AG04449 (cell line): ENCODE measurements around the gene ZSWIM1.
A peak's percentile ranks its signal among the peaks of the same experiment; 100 is the strongest.

Experiments used
- CTCF ChIA-PET: fragments of 350-600 bp; formaldehyde crosslinking; extraction: SDS; loops from one replicate; lab custom pipeline; 2021; ENCODE audit warnings: antibody characterized with exemption; lab: Yijun Ruan, JAX
- POLR2A ChIA-PET: fragments of 400-600, 350-600 bp; formaldehyde crosslinking; extraction: SDS; loops from one replicate; lab custom pipeline; 2020; ENCODE audit warnings: antibody characterized with exemption, inconsistent platforms; lab: Yijun Ruan, JAX
- DNase-seq: peaks from one replicate; pipeline ENCODE4 v3.0.0-alpha.2; 2010; ENCODE audit warnings: low read depth, low spot score
- H3K4me3 ChIP-seq: 2 replicates; pipeline ENCODE4 v1.5.1; 2011; ENCODE audit warnings: low read depth, mild to moderate bottlenecking, control low read depth, low read length
- CTCF ChIP-seq: IDR thresholded peaks from one replicate; pipeline ENCODE4 v1.5.1; 2011; ENCODE audit warnings: mild to moderate bottlenecking, moderate library complexity, low read length, control low read depth, inconsistent platforms; ENCODE audit not compliant: insufficient read depth; ENCODE audit errors: missing control alignments

ZSWIM1 gene

GRCh38 chr20:45933266-45934045 is 52.4 kb downstream of the ZSWIM1 start:
- DNase-seq = no peak
- POLR2A ChIA-PET = interaction anchor here (0.9 to 2.6 kb wide), 12 partner anchors 9 to 99 kb away, joined by 3 to 31 read pairs (median 8); partner anchors contain the start of genes CTSA, NEURL2, SNX21 and ZSWIM1
- CTCF ChIA-PET = interaction anchor here (0.8 to 3.7 kb wide), 9 partner anchors 8 to 47 kb away, joined by 3 to 23 read pairs (median 4); no protein-coding TSS in a partner anchor
- H3K4me3 ChIP-seq = peak overlapping the region; percentile 99
- peak; percentile 22 for TF ChIP-seq CTCF

- ChIA-PET POLR2A (interaction anchor here (0.7 to 2.6 kb wide), 19 partner anchors 10 to 100 kb away, joined by 3 to 31 read pairs (median 5); partner anchors contain the start of genes CTSA, NEURL2, SNX21 and ZSWIM1), CTCF (interaction anchor here (0.9 to 3.7 kb wide), 11 partner anchors 9 to 138 kb away, joined by 3 to 23 read pairs (median 4); no protein-coding TSS in a partner anchor)
- H3K4me3 ChIP-seq = peak overlapping the region; percentile 99
- no peak for TF ChIP-seq CTCF
- no peak for DNase-seq
These were observed 53.1 kb downstream of the ZSWIM1 start for GRCh38 chr20:45934046-45934585.
